GM19043 (cell line): ENCODE data around the gene ZCCHC14.

ENCODE experiments used
- ATAC-seq: cut with Tn5 transposase; IDR thresholded peaks from one replicate; pipeline ENCODE4 v1.9.1; 2021; ENCODE audit warnings: low read depth; ENCODE audit not compliant: unreplicated experiment

The ZCCHC14 gene

DNA sequence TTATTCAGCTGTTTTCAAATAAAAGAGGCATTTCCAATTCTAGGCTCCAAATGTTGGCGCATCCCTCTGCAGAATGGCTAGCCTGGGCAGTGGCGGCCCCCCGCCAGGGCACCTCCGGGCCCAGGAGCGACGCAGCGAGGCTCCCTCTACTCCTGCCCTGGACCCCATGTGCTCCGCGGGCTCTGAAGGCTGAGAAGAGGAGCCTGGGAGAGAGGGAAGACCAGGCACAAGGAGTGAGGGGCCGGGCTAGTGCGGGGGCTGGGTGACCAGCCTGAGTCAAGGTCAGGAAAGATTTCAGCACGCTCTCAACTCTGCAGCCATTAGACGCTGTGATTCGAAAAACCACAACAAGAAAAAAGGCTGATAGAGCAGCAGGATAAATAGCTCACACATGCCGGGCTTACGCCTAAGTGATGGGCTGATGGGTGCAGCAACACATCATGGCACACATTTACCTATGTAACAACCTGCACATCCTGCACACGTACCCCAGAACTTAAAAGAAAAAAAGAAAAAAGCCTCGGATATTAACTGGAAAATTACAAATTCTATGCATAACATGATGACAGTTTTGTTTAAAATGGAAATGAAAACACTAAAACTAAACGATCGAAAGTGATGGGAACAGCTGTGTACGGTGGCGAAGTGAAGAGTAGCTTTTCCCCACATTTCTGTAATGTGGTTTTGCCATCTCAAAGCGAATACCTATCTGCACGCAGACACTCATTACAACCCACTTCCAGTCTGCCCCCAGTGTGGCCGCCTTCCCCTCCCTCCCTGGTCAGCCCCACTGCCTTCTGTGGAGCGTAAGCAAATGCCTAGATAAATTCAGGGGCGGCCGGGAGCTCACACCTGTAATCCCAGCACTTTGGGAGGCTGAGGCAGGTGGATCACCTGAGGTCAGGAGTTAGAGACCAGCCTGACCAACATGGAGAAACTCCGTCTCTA, 56.3 kb downstream of the ZCCHC14 start:
- no peak for ATAC-seq

DNA sequence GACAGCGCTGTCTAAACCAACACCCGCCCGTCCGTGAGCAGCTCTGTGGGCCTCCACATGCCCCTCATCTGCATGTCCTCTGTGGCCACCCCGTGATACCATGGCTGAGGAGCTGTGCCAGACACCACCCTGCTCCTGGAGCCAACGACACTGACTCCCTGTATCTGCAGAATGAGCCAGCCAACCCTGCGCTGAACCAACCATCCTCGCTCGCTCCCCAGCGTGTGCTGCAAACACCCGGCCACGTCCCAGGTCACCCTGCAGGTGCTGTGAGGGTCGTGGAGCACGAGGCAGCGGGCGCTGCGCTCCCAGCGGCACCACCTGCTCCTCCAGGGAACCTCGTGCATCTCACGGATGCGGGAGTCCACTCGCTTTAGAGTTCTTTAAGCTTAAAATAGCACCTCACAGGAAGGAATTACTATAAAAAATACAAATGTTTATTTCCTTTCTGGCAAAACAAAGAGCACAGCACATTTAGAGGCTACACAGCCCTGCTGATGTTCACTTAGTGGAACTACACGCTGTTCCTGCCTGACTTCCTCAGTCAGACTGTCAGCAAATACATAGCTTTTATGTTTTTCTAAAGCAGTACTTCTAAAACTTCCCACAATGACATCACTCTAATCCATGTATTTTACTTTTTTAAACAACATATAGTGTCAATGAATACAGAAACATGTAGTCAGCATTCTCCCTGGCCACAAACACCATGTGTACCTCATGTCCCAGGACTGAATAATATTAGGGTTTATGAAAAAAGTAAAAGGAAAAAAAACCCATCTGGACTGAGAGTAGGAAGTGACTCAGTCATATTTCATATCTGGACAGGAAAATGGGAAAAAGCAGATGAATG, 57.2 kb downstream of the ZCCHC14 start:
- no peak for ATAC-seq

DNA sequence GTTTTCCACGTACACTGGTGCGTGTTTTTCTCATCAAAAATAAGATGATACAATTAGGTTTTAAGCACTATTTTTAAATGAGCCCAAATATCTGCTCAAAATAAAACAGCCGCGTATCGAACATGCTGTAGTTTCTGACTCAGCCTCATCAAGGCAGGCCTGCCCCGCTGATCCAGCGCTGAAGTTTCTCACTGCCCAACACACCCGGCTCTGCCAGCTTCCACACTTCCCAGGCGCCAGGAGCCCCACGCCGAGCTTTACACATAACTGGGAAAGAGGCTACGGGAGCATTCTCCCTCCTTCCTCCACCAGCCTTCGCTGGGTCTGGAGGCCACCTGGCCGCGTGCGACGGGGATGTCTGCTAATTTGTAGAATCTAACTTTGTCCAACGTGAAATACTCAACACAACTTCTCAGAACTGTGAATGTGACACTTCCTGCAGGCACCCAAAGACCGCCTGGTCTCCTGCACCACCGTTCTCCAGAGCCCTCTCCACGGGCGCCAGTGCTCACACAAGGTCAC, 58.6 kb downstream of the ZCCHC14 start:
- no peak for ATAC-seq

DNA sequence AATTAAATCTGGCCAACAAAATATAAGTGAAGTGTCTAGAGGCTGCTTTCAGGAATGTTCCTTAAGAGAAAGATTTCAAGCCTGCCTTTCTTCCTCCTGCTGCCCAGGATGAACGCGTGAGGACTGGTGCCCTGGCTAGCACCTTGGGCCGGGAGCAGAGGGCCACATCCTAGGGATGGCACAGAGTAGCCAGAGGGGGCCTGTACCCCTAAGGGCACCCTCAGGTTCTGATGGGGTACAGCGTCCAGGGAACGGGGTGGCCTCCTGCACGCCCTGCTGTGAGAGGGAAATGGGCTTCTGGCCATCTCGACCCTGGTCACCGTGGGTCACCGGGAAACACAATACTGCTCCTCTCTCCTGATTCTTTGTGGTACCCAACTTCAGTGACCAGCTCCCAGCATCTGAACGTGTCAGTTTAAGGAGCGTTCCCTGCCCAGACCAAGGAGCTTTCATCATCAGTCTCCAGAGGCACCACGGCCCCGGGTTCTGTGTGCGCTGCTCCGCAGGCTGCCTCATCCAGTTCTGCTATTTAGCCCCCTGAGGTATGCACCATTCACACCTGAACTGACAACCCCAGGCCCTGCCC, 60.4 kb downstream of the ZCCHC14 start:
- ATAC-seq = no peak

DNA sequence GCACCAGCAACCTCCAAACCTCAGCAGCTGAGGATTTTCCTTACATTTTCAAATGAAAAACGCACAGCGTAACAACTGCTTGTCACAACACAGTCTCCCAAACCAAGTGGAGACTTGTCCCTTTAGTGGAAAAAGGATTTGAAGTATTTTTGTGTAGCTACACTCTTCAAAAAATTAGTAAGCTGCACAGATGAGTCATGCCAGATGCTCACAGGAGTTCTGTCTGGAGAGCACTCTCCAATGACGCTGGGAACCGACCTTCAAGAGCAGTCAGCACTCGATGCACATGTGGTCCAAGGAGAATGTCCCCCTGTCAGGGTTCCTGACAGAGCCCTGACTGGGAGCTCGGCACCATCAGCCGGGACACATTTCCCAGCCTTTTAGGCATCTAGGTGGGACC, 60.9 kb downstream of the ZCCHC14 start:
- no peak for ATAC-seq

DNA sequence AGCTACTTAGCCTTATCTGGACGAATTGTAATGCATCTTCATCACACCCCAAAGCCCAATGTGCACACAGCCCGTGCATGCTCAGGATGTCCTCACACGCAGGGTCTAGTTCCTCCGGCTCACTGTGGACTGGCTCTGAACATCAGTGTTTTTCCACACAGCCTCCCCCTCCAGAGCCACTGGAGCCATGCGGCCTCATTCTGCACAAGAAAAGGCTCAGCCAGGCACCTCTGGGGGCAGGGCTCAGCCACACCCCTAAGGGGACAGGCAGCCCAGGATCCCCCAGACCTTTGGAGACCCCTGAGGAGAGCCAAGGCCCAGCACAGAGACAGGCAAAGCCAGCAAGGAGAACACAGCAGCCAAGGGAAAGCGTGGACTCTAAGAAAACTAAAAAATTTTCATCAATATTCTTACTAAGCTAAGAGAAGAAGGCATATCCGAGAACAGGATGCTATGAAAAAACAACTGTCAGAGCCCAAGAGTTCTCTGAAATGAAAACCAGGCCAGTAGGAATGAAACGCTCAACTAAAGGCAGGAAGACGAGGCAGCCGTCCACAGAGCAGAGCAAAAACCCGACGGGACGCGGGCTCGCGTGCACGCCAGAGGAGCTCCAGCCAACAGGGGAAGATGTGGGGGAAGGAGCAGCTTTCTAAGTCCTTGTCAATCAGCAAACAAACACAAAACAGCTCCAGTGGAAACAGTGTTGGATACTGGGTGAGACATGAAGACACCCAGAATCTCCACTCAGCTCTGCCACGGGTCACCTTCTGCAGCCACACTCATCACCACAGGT, 66.2 kb downstream of the ZCCHC14 start:
- ATAC-seq = no peak

DNA sequence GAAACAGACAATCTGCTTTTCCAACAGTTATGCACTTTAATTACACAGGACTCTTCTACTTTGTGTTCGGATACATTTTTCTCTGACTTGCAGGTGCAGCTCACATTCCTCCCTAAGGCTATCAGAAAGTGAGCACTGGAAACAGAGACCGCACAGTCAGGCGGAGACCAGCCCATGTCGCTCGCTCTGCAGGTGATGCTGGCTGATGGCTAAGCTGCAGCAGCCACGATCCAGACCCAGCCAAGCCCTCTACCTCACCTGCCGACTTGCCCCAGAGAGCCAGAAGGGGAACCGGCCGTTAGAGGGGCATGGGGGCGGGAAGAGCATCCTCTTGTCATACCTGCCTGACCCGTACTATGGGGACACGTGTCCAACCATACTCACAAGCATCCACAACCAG, 66.9 kb downstream of the ZCCHC14 start:
- ATAC-seq = no peak

DNA sequence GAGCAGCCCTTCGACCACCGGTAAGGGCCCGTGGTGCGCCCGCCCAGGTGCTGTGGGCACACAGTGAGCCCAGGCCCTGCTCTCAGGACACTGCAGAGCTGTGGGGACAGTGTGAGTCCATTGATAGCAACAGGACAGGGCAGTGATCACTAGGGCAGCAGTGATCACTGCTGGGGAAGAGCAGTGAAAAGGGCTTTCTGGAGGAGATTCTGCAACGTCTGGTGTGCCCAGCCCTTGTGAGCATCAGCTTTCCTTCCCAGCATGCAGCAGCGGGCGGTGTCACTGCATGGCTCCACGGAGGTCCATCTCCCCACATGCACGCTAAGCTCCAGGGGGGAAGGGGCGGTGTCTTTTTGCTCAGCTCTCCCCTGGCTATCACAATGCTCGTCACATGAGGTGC, 68.6 kb downstream of the ZCCHC14 start:
- no peak for ATAC-seq

DNA sequence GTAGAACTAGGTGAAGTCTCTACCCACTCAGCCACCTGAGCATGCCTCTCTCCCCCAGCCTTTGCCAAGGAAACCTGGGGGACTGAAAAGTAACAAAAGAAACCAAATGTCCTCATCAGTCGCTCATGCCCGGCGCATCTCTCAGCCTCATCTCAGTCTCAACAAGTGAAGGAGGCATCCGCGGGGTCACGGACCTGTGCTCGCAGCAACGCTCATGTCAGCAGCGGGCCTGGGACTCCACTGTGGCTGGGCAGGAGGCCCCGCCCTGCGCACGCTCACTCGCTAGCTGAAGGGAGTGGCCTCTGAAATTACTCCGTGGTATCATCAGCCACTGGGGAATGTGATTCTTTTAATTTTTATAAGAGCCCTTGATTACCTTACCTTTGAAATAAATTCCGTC, 69.4 kb downstream of the ZCCHC14 start:
- ATAC-seq = no peak

DNA sequence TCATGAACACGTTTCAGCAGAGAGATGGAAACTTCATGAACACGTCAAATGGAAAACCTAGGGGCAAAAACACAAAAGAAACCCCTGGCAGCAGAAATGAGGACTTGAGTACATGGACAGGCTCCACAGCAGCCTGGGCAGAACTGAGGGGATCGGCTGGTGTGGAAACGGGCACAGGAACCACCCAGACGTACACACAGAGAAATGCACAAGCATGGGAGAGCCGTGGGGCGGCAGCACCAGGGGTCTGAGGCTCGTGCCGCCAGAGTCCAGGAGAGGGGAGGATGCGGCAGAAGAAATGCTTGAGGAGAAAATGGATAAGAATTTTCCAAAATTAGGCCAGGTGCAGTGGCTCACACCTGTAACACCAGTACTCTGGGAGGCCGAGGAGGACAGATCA, 70.7 kb downstream of the ZCCHC14 start:
- no peak for ATAC-seq

DNA sequence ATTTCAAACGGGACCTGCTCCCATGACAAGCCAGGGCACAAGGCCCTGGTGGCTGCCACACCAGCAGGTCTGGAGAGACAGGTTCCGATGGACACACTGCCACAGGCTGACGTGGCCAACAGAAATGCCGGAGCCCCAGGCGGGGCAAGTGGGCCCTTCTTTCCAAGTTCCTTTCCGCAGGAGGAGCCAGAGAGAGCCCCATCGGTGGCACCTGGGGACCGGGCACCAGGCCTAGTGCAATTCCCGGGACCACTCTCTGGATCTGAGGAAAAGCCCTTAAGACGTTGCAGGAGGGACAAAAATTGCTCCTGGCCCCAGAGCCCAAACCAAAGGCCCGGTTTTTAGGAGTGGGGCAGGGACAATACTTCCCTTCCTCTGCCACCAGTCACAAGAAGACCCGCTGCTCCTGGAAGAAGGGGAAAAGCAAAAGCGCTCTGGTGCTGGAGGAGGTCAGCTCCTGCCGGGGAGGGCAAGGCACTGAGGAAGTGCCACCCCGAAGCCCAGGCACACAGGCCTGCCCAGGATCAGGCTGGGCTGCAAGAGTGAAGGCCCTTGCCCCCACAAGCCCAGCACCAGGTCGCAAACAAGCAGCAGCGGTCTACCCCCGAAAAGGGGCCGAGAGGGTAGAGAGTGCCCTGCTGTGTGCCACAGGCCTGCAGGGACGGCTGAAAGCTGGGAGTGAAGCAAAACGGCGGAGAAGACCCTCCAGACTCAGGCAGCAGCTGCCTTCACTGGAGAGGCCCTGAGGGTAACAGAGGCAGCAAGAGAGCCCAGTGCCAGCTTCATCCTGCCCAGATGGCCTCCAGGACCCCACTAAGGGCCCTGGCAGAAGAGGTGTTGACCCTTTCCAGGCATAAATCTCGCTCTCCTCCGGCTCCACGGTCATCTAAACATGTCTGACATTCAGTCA, 71.6 kb downstream of the ZCCHC14 start:
- no peak for ATAC-seq

DNA sequence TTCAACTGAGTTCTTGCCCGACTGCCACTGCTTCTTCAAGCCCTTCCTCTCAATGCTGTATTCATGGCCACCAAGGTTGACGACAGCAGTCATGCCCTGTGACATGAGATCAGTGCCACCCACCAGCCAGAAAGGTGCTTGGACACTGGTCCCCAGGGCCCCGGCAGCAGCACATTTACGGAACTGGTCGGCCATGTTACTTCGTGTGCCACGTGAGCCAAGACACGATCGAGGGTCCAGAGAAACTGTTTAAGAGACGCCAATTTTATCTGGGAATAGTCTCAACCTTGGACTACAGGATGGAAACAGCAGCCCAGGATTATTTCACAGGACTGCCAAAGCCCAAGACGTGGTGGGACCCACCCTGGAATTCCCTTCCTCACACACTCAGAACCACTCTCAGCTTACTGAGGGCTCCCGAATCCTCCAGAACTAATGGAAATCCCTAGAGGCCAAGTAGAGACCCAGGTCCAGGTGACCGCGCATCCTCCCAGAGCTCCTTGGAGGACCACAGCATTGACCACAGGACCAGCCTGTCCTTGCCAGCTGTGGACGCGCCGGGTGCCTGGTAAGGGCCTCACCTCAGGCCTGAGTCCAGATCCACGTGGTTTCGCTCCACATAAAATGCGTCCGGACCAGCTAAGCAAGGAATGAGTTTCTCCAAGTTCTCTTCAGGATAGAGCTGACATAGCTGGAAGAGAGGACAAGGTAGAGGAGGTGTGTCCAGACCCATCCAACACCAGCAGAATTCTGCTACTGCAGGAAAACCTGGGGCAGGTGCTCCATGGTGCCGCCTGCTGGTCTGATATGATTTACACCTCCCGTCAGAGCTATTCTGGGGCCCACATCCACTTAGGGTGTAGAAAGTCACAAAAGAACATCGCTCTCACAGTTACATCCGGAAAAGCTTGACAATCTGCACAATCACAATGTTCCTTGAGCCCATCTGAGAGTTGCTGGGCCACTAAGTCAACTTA, 72.5 kb downstream of the ZCCHC14 start:
- ATAC-seq = no peak

DNA sequence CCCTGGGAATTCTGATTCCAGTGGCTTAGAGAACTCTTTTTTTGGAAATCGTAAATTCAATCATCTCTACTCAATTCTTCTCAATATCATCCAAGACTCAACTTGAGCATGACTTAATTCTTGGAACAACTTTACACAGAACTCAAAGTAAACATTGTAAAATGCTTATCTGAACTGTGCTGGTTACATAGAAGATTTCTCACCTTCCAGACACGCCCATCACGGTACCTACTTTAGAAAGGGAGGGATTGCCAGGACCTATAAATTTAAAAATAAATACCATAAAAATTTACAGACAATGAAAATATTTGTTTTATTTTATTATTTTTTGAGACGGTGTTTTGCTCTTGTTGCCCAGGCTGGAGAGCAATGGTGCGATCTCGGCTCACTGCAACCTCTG, 74.2 kb downstream of the ZCCHC14 start:
- ATAC-seq = no peak

DNA sequence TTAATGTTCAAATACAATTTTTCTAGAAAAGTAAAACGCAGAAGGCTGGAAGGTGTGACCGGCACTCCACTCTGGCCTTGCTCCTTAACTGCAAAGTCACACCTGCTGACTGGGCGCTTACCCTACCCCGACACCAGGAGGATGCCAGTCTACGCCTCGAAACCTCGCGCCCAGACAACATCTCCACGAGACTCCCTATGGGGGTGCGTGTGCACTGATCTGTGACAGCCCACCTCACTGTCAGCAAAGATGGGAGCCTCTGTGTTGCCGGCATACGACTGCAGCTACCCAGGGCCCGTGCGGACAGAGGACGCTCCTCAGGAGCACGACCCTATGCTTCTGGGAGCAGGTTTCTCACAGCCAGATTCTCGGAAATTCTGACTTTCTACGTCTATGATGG, 74.6 kb downstream of the ZCCHC14 start:
- no peak for ATAC-seq

DNA sequence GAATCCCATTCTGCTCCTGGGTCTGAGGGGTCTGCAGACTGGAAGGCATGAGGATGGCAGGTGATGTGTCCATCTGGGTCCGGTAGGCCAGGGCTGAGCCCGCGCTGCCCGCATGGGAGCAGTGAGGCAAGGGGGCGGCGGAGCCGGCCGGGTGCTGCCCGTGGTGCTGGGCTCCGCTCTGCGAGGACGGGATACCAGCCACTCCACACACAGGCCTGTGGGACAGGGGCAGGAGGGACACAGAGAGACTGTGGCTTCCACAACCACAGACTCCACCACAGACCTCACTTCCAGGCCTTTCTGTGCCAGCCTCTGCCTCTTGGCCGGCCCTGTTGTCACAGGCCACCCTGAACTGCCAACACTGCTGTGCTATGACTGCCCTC, 75.3 kb downstream of the ZCCHC14 start:
- ATAC-seq = no peak

DNA sequence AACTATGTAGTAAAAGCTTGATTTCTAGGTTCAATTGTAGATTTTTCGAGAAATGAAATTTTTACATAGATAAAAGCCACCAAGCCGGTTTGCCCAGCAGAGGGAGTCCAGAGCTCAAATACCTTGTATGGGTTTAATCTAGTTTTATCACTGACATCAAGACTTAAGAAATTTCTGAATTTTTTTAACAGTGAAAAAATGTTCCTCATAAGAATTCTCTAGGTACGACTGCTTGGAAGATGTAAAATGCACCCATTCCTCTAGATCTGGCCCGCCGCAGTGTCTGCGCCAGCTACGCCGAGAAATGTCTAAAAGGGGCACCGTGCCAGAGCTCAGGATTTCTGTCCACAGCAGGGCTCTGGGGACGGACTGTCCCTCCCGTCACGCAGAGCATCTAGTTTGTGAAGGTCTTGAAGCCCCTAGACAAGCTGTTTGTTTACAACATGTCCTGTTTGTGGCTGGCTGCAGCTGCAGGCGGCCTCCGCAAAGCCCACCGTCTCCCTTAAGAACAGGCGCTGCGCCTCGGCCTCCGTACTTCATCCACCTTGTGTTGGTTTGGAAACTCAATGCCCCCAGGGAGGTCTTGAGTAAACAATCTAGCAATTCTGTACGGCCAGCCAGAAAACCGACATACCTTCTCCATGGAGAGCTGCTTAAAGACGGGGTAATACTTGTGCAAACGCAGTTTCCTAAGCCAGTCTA, 75.8 kb downstream of the ZCCHC14 start:
- ATAC-seq = no peak

DNA sequence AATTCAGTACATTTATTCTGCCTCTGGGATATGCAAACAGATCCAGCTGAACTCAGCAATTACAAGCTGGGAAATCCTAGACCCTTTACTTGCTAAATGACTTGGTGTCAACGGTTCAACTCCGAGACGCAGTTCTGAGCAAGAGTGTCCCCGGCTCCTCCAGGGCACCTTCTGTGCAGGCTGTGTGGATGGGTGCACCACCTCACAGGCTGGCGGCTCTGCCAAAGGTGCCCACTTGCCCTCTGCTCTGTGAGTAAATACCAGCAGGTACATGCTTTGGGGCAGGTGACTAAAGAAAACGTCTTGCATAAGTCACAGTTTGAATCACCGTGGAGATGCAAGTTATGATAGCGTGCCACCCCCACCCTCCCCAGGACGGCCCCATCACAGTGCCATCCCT, 77.4 kb downstream of the ZCCHC14 start:
- no peak for ATAC-seq
